ENCODE data around the gene RASA1. TPM values are rescaled to one million over a fixed set of nuclear protein-coding genes. Genes with fewer than 3 reads are reported as not detected.

Gene RASA1
- total RNA-seq, 4 donors from 2014 or later: 22.3 to 33.3 (median 28.2) TPM

DNA sequence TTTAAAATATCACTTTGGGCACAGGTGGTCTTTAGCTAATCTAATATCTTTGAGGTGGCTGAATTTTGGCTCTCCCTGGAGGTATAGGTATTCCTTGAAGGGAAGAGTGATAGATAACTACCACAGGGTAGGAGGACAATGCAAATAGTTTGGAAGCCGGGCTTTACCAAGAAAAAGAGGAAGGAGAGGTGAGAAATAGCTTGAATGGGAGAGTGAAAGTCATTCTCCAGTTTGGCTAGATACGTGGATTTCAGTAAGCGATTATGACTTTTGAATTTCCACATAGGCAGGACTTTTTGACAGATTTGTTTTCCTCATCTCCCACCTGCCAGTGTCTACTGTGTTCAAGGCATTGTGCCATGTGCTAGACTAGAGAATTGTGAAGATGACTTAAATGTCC lies 45.5 kb downstream of the RASA1 start:
- intact Hi-C loops (cut with DNase I; ENCODE audit: low total_unique reads): loop anchor here (1.0 kb wide), 1 partner anchor 10 kb away; no protein-coding TSS in a partner anchor
- no peak for DNase-seq
- peaks cover 0 to 36% (median 10%) of the 10 kb centered on the region in 4 donors for H3K4me1 ChIP-seq
- TF ChIP-seq POLR2AphosphoS5 (IDR thresholded peaks at IDR 0.05): no peak
- no peaks in the 10 kb centered on the region for H3K27me3 ChIP-seq
- 87 to 92% methylated on average over 3 of the region's 3 CpGs for WGBS, 2 donors (ENCODE audit: low coverage in 1 of 2)
- in situ Hi-C loops (cut with MboI; ENCODE audit: low pct_ligation_motif_present in 1 of 4, low pct_unique_long_range_greater_than_20kb in 1 of 4, low sequenced_read_pairs in 3 of 4): no loop called here
- H3K27ac ChIP-seq: no peak overlapping the region
- H3K4me3 ChIP-seq: no peak overlapping the region
- H3K36me3 ChIP-seq: no peaks in the 10 kb centered on the region
- no peaks in the 10 kb centered on the region for H3K9me3 ChIP-seq

DNA sequence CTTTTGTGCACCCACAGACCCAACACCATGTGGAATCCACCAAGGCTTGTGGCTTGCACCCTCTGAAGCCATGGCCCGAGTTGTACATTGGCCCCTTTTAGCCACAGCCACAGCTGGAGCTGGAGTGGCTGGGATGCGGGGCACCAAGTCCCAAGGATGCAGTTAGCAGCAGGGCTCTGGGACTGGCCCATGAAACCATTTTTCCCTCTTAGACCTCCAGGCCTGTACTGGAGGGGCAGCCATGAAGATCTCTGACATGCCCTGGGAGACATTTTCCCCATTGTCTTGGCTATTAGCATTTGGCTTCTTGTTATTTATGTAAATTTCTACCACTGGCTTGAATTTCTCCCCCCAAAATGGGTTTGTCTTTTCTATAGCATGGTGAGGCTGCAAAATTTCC lies 51.8 kb downstream of the RASA1 start:
- in situ Hi-C loops (cut with MboI; ENCODE audit: low pct_ligation_motif_present in 1 of 4, low pct_unique_long_range_greater_than_20kb in 1 of 4, low sequenced_read_pairs in 3 of 4): no loop called here
- no peaks in the 10 kb centered on the region for H3K9me3 ChIP-seq
- no peaks in the 10 kb centered on the region for H3K27me3 ChIP-seq
- TF ChIP-seq POLR2AphosphoS5 (IDR thresholded peaks at IDR 0.05): no peak
- TF ChIP-seq, protein P1, sequence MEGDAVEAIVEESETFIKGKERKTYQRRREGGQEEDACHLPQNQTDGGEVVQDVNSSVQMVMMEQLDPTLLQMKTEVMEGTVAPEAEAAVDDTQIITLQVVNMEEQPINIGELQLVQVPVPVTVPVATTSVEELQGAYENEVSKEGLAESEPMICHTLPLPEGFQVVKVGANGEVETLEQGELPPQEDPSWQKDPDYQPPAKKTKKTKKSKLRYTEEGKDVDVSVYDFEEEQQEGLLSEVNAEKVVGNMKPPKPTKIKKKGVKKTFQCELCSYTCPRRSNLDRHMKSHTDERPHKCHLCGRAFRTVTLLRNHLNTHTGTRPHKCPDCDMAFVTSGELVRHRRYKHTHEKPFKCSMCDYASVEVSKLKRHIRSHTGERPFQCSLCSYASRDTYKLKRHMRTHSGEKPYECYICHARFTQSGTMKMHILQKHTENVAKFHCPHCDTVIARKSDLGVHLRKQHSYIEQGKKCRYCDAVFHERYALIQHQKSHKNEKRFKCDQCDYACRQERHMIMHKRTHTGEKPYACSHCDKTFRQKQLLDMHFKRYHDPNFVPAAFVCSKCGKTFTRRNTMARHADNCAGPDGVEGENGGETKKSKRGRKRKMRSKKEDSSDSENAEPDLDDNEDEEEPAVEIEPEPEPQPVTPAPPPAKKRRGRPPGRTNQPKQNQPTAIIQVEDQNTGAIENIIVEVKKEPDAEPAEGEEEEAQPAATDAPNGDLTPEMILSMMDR (IDR thresholded peaks at IDR 0.05): no peak
- no peak overlapping the region for H3K4me3 ChIP-seq
- 93% methylated on average over 2 of the region's 2 CpGs; no CpG with 5 or more reads in 1 of the 2 donors for WGBS, 2 donors (ENCODE audit: low coverage in 1 of 2)
- H3K36me3 ChIP-seq: no peaks in the 10 kb centered on the region
- intact Hi-C loops (cut with DNase I; ENCODE audit: low total_unique reads): no loop called here
- peaks cover 0 to 20% (median 0%) of the 10 kb centered on the region in 4 donors for H3K4me1 ChIP-seq
- DNase-seq: no peak
- no peak overlapping the region for H3K27ac ChIP-seq

DNA sequence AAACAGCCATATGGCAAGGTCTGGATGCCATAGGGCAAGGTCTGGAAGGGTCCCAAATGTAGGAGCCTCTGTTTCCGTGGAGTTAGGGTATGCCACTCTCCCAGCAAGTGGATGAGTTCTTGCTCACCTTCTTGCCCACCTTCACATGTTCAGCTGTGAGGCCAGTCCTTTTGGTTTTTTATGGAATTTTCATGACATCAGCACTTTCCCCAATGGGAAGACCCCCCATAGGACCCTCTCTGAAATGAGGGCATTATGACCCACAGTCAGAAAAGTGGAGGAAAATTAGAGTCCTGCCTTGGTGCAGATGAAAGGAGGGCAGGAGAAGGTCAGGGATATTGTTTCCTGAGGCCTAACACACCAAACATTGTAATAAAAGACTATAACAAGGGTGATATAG lies 53.9 kb downstream of the RASA1 start:
- H3K27me3 ChIP-seq: no peaks in the 10 kb centered on the region
- TF ChIP-seq POLR2AphosphoS5 (IDR thresholded peaks at IDR 0.05) (no peak), EP300 (IDR thresholded peaks at IDR 0.05; ENCODE audit: low read depth) (no peak), POLR2A (IDR thresholded peaks at IDR 0.05) (no peak)
- TF ChIP-seq, protein P1 (IDR thresholded peaks at IDR 0.05): no peak
- DNase-seq: no peak
- H3K4me1 ChIP-seq: peaks cover 0 to 10% (median 0%) of the 10 kb centered on the region in 4 donors
- H3K9me3 ChIP-seq: no peaks in the 10 kb centered on the region
- intact Hi-C loops (cut with DNase I; ENCODE audit: low total_unique reads): no loop called here
- H3K36me3 ChIP-seq: no peaks in the 10 kb centered on the region
- H3K27ac ChIP-seq: no peak overlapping the region
- in situ Hi-C loops (cut with MboI; ENCODE audit: low pct_ligation_motif_present in 1 of 4, low pct_unique_long_range_greater_than_20kb in 1 of 4, low sequenced_read_pairs in 3 of 4): no loop called here
- no peak overlapping the region for H3K4me3 ChIP-seq
- 100% methylated on average over 1 of the region's 1 CpG for WGBS, 2 donors (ENCODE audit: low coverage in 1 of 2)

DNA sequence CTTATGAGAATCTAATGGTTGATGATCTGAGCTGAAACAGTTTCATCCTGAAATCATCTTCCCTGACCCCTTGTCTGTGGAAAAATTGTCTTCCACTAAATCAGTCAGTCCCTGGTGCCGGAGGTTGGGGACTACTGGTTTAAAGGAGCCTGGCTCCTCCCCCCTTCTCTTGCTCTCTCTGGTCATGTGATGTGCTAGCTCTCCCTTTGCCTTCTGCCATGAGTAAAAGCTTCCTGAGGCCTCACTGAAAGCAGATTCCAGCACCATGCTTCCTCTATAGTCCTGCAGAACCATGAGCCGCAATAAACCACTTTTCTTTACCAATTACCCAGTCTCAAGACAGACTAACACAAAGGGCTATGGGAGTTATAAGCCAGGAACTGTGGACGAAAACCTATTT lies 54.7 kb downstream of the RASA1 start:
- Histone ChIP-seq H3K4me3 (no peak overlapping the region), H3K9me3 (no peaks in the 10 kb centered on the region), H3K36me3 (no peaks in the 10 kb centered on the region), H3K27me3 (no peaks in the 10 kb centered on the region), H3K4me1 (peaks cover 0 to 10% (median 0%) of the 10 kb centered on the region in 4 donors), H3K27ac (no peak overlapping the region)
- 99 to 100% methylated on average over 1 to 3 of the region's 3 CpGs for WGBS, 2 donors (ENCODE audit: low coverage in 1 of 2)
- no peak for TF ChIP-seq EP300 (IDR thresholded peaks at IDR 0.05; ENCODE audit: low read depth)
- TF ChIP-seq, protein P1 (IDR thresholded peaks at IDR 0.05): no peak
- no peak for TF ChIP-seq POLR2A (IDR thresholded peaks at IDR 0.05)
- TF ChIP-seq POLR2AphosphoS5 (IDR thresholded peaks at IDR 0.05): no peak
- intact Hi-C loops (cut with DNase I; ENCODE audit: low total_unique reads): no loop called here
- no peak for DNase-seq
- in situ Hi-C loops (cut with MboI; ENCODE audit: low pct_ligation_motif_present in 1 of 4, low pct_unique_long_range_greater_than_20kb in 1 of 4, low sequenced_read_pairs in 3 of 4): no loop called here

DNA sequence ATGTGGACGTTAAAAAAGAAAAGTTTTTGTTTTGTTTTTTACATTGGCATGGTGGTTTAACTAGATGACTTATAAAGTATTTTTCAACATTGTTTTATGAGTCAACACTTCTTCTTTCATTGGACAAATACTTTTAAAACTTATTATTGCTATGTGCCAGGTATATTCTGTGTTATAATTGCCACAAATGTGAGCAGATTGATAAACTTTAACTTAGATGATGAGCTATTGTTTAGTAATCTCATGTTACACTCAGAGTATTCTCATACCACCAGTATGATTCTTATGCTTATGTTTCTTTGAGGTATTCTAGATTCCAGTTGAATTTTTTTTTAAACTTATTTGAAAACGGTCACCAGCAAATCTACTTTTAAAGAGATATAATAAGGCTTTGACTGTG lies 60.3 kb downstream of the RASA1 start:
- H3K4me1 ChIP-seq: peaks cover 0 to 10% (median 0%) of the 10 kb centered on the region in 4 donors
- H3K27me3 ChIP-seq: no peaks in the 10 kb centered on the region
- DNase-seq: no peak
- H3K36me3 ChIP-seq: peaks cover 0 to 6% (median 0%) of the 10 kb centered on the region in 4 donors
- intact Hi-C loops (cut with DNase I; ENCODE audit: low total_unique reads) (no loop called here), in situ Hi-C loops (cut with MboI; ENCODE audit: low pct_ligation_motif_present in 1 of 4, low pct_unique_long_range_greater_than_20kb in 1 of 4, low sequenced_read_pairs in 3 of 4) (no loop called here)
- no peak overlapping the region for H3K4me3 ChIP-seq
- no peak overlapping the region for H3K27ac ChIP-seq
- TF ChIP-seq, protein P1 (IDR thresholded peaks at IDR 0.05): no peak
- TF ChIP-seq EP300 (IDR thresholded peaks at IDR 0.05; ENCODE audit: low read depth): no peak
- no peak for TF ChIP-seq POLR2AphosphoS5 (IDR thresholded peaks at IDR 0.05)
- TF ChIP-seq POLR2A (IDR thresholded peaks at IDR 0.05): no peak
- H3K9me3 ChIP-seq: no peaks in the 10 kb centered on the region
- 70 to 73% methylated on average over 2 of the region's 2 CpGs for WGBS, 2 donors (ENCODE audit: low coverage in 1 of 2)
